Activated CD8-positive, alpha-beta T cell treated with anti-CD3 and anti-CD28 coated beads for 36 hours (primary cell): ENCODE data around the gene EPO. TPM values are rescaled to one million over a fixed set of nuclear protein-coding genes. Genes with fewer than 3 reads are reported as not detected.
A peak's percentile ranks its signal among the peaks of the same experiment; 100 is the strongest.

Experiments used
- ATAC-seq: fragments of 200-7000 bp; cut with Tn5 transposase; one replicate; pipeline ENCODE4 v1.10.0; 2021; ENCODE audit warnings: mild to moderate bottlenecking, moderate library complexity
- CTCF ChIA-PET: fragments of 350-600 bp; sonication (Branson Sonifier 250); formaldehyde crosslinking; loops from one replicate; lab custom pipeline; 2021; ENCODE audit warnings: antibody characterized with exemption; lab: Charles Lee
- POLR2A ChIA-PET: fragments of 350-600 bp; sonication (Branson Sonifier 250); formaldehyde crosslinking; loops from one replicate; lab custom pipeline; 2021; ENCODE audit warnings: antibody characterized with exemption; lab: Charles Lee
- DNase-seq: peaks from one replicate; pipeline ENCODE4 v3.0.0-alpha.2; 2020
- H3K27ac Mint-ChIP-seq: one replicate; pipeline ENCODE4 v1.8.0; 2021; ENCODE audit warnings: mild to moderate bottlenecking, mixed read lengths
- H3K27me3 Mint-ChIP-seq: one replicate; pipeline ENCODE4 v1.8.0; 2021; ENCODE audit warnings: mixed read lengths
- H3K36me3 Mint-ChIP-seq: one replicate; pipeline ENCODE4 v1.8.0; 2021; ENCODE audit warnings: low read depth, mixed read lengths
- H3K4me1 Mint-ChIP-seq: one replicate; pipeline ENCODE4 v1.8.0; 2021; ENCODE audit warnings: low read depth, mixed read lengths
- H3K4me3 Mint-ChIP-seq: one replicate; pipeline ENCODE4 v1.8.0; 2021; ENCODE audit warnings: mild to moderate bottlenecking, moderate library complexity, mixed read lengths
- H3K9me3 Mint-ChIP-seq: one replicate; pipeline ENCODE4 v1.8.0; 2021; ENCODE audit warnings: mixed read lengths
- intact Hi-C: fragments of 100-400 bp; cut with micrococcal nuclease; formaldehyde crosslinking; loops from one replicate; pipeline ENCODE4 v1.10.0; 2022
- total RNA-seq, 2 experiments: library from RNA; stranded (reverse); gene quantifications; one replicate each; pipeline ENCODE4 v1.2.3, GENCODE V29; 2021
- TF ChIP-seq, protein P1 (sequence below): fragments of 200-600 bp; IDR thresholded peaks from one replicate; pipeline ENCODE4 v1.8.0; 2022; ENCODE audit warnings: antibody characterized with exemption, mild to moderate bottlenecking

The EPO gene
- total RNA-seq, 2 experiments from 2014 or later: not detected

GRCh38 chr7:100688326-100688860 is 31.9 kb upstream of the EPO start:
- peak overlapping the region; percentile 53 for H3K27ac Mint-ChIP-seq
- H3K4me3 Mint-ChIP-seq: no peak overlapping the region
- intact Hi-C loops: no loop called here
- no peak for ATAC-seq
- H3K36me3 Mint-ChIP-seq: peaks cover 18% of the 10 kb centered on the region
- peaks cover 41% of the 10 kb centered on the region for H3K4me1 Mint-ChIP-seq
- no peaks in the 10 kb centered on the region for H3K9me3 Mint-ChIP-seq
- CTCF ChIA-PET: interaction anchor here (1.2 to 10.1 kb wide), 5 partner anchors 9 to 124 kb away, joined by 3 to 162 read pairs (median 4); partner anchors contain the start of gene POP7
- POLR2A ChIA-PET: interaction anchor here (1.4 to 8.3 kb wide), 2 partner anchors 11 to 219 kb away, joined by 3 to 94 read pairs; no protein-coding TSS in a partner anchor
- TF ChIP-seq, protein P1, sequence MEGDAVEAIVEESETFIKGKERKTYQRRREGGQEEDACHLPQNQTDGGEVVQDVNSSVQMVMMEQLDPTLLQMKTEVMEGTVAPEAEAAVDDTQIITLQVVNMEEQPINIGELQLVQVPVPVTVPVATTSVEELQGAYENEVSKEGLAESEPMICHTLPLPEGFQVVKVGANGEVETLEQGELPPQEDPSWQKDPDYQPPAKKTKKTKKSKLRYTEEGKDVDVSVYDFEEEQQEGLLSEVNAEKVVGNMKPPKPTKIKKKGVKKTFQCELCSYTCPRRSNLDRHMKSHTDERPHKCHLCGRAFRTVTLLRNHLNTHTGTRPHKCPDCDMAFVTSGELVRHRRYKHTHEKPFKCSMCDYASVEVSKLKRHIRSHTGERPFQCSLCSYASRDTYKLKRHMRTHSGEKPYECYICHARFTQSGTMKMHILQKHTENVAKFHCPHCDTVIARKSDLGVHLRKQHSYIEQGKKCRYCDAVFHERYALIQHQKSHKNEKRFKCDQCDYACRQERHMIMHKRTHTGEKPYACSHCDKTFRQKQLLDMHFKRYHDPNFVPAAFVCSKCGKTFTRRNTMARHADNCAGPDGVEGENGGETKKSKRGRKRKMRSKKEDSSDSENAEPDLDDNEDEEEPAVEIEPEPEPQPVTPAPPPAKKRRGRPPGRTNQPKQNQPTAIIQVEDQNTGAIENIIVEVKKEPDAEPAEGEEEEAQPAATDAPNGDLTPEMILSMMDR: no peak
- no peak for DNase-seq
- H3K27me3 Mint-ChIP-seq: no peaks in the 10 kb centered on the region

DNA sequence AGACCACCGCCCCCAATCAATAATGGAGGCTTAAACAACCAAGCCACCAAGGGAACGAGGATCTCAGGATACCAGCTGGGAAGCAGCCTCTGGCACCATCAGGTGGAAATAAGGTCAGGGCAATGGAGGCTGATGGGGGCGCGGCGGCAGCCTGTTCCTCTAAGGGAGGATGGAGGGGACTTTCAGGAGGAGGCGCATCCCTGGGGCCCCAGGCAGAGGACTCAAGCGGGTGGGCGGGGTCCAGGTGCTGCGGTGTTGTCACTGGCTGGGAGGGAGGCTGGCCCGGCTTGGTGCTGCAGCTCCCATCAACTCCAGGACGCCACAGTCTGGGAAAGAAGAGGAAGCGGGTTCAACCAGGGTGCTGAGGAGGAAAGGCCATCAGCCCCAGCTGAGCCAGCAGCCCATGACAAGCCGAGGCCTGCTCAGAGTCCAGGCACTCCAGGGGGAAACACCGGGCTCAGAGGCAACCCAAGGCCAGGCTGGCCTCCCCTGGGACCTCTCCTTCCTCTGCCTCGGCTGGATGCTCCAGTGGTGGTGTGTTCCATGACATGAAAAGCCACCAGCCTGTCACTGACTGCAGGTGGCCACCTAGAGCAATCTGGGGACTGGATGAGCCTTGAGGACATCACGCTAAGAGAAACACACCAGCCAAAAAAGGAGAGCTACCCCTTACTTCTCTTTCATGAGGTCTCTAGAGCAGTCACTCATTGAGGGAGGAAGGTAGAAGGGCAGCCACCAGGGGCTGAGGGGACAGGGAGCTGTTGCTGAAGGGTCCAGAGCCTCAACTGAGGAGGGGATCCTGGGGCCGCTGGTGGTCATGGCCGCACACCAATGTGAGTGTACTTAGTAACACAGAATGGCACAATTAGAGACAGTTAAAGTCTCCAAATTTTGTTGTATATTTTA is 30.8 kb upstream of the EPO start:
- peak overlapping the region; percentile 13 for H3K27ac Mint-ChIP-seq
- peaks cover 17% of the 10 kb centered on the region for H3K36me3 Mint-ChIP-seq
- no peaks in the 10 kb centered on the region for H3K27me3 Mint-ChIP-seq
- intact Hi-C loops: loop anchor here (10.0 kb wide), 1 partner anchor 215 kb away; the partner anchor contains the start of gene TSC22D4
- DNase-seq: no peak
- no peak overlapping the region for H3K4me3 Mint-ChIP-seq
- ChIA-PET POLR2A (interaction anchor here (1.4 to 8.3 kb wide), 3 partner anchors 12 to 220 kb away, joined by 3 to 94 read pairs (median 7); no protein-coding TSS in a partner anchor), CTCF (interaction anchor here (1.2 to 10.1 kb wide), 8 partner anchors 10 to 162 kb away, joined by 3 to 162 read pairs (median 16); partner anchors contain the start of genes FBXO24, LRCH4, MOSPD3 and POP7)
- TF ChIP-seq, protein P1: no peak
- ATAC-seq: no peak
- H3K4me1 Mint-ChIP-seq: peaks cover 41% of the 10 kb centered on the region
- H3K9me3 Mint-ChIP-seq: no peaks in the 10 kb centered on the region

- POLR2A ChIA-PET: interaction anchor here (0.6 to 8.3 kb wide), 12 partner anchors 9 to 183 kb away, joined by 3 to 94 read pairs (median 4); partner anchors contain the start of genes MOSPD3, POP7 and SRRT
These were observed 28.3 kb upstream of the EPO start for GRCh38 chr7:100691676-100692577.

DNA sequence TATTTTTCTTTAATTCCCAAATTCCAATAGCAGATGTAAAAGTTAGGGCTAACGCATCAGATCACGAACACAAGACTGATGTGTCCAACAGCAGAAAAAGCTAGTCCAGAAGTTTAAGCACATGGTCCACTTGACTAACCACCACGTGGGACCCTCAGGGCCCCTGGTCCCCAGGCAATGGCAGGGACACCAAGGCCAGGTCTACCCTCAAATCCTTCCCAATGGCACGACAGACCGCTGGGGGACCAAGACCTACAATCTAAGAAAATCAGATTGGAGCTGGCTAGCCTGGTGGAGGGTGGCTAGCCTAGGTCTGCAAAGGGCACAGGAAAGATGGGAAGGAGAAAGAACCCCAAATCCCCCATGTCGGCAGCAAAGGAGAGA is 27.7 kb upstream of the EPO start:
- Mint-ChIP-seq H3K4me3 (peak overlapping the region; percentile 88), H3K4me1 (peaks cover 54% of the 10 kb centered on the region), H3K27me3 (no peaks in the 10 kb centered on the region), H3K9me3 (no peaks in the 10 kb centered on the region), H3K27ac (peak overlapping the region; percentile 91), H3K36me3 (peaks cover 13% of the 10 kb centered on the region)
- intact Hi-C loops: loop anchor here (10.0 kb wide), 1 partner anchor 218 kb away; the partner anchor contains the start of gene TSC22D4
- TF ChIP-seq, protein P1: no peak
- no peak for DNase-seq
- no peak for ATAC-seq
- CTCF ChIA-PET: interaction anchor here (0.6 to 10.1 kb wide), 19 partner anchors 12 to 160 kb away, joined by 3 to 162 read pairs (median 6); partner anchors contain the start of genes ACTL6B, FBXO24, GNB2 and LRCH4
- POLR2A ChIA-PET: interaction anchor here (1.0 to 8.3 kb wide), 7 partner anchors 10 to 122 kb away, joined by 3 to 94 read pairs (median 6); partner anchors contain the start of gene POP7

More at GRCh38 chr7:100691676-100692577, 28.3 kb upstream of the EPO start:
- no peaks in the 10 kb centered on the region for H3K9me3 Mint-ChIP-seq
- ATAC-seq (peak; percentile 77), DNase-seq (peak; percentile 88)
- H3K36me3 Mint-ChIP-seq: peaks cover 13% of the 10 kb centered on the region
- CTCF ChIA-PET: interaction anchor here (0.6 to 10.1 kb wide), 30 partner anchors 13 to 254 kb away, joined by 3 to 162 read pairs (median 4); partner anchors contain the start of genes ACTL6B, FBXO24, GNB2 and LRCH4
- H3K4me3 Mint-ChIP-seq: peak overlapping the region; percentile 88
- intact Hi-C loops: loop anchor here (10.0 kb wide), 1 partner anchor 217 kb away; the partner anchor contains the start of gene TSC22D4
- H3K27me3 Mint-ChIP-seq: no peaks in the 10 kb centered on the region
- H3K27ac Mint-ChIP-seq: peak overlapping the region; percentile 91
- TF ChIP-seq, protein P1: peak; percentile 90
- peaks cover 54% of the 10 kb centered on the region for H3K4me1 Mint-ChIP-seq
